Stimulated activated CD8-positive, alpha-beta memory T cell treated with anti-CD3 and anti-CD28 coated beads, Interleukin-2, amount 100 ng/mL, for 1 hour (primary cell): Measurements from ENCODE around the gene RAB10.
"Not testable (repeated sequence)": the region's sequence is repeated elsewhere in the genome, so short reads cannot be mapped to it uniquely, and the experiment has no call there.

Experiments used
- DNase-seq, 2 donors: peaks; one replicate each; pipeline ENCODE4 v3.0.0-alpha.2; 2020; ENCODE audit warnings: low read depth in 2 of 2

RAB10 gene

DNA sequence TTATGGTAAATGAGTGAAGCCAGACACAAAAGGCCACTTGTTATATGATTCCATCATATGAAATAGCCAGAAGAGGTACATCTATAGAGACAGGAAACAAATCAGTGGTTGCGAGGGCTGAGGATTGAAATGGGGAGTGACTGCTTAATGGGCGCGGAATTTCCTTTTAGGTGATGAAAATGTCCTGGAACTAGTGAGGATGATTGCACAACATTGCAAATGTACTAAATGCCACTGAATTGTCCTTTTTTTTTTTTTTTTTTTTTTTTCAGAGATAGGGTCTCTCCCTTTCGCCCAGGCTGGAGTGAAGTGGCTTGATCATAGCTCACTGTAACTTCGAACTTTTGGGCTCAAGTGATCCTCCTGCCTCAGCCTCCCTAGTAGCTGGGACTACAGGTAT, 123.7 kb downstream of the RAB10 start:
- DNase-seq: no peak

DNA sequence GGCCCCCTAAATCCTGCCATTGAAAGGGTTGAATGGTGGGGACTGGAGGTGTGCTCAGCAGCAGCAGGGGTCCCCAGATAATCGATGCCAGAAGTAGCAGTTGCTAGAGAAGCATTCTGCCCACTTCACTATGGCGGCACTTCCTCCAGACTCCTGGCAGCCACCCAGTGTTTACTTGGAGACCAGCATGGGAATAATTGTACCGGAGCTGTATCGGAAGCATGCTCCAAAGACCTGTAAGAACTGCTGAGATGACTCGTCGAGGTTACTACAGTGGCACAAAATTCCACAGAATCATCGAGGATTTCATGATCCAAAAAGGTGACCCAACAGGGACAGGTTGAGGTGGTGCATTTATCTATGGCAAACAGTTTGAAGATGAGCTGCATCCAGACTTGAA, 128.0 kb downstream of the RAB10 start:
- no peak for DNase-seq

DNA sequence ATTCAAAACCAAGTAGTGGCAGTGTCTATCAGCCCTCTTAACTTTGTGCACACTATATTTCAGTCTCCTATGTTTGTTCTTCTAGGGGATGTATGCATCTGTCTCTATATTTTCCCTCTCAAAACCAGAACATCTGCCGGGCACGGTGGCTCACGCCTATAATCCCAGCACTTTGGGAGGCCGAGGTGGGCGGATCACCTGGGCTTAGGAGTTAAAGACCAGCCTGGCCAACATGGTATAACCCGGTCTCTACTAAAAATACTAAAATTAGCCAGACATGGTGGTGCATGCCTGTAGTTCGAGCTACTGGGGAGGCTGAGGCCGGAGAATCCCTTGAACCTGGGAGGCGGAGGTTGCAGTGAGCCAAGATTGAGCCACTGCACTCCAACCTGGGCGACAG, 129.1 kb downstream of the RAB10 start:
- DNase-seq: no peak

DNA sequence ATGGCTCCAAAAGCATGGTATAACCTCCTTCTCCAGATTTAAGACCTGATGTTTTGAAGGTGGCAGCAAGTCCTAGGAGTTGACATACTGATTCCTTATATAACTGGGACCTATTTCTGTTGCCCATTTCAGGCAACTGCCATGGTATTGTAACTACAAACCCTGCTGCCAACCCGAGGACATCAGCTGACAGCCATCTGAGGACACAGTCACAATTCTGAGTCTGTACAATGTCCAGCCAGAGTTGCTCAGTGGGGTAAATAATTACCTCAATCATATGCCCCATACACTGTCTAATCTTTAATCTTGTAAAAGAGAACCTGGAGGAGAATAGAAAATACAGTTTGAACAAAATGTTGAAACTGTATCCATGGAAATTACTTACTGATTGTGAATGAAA, 130.3 kb downstream of the RAB10 start:
- no peak for DNase-seq

DNA sequence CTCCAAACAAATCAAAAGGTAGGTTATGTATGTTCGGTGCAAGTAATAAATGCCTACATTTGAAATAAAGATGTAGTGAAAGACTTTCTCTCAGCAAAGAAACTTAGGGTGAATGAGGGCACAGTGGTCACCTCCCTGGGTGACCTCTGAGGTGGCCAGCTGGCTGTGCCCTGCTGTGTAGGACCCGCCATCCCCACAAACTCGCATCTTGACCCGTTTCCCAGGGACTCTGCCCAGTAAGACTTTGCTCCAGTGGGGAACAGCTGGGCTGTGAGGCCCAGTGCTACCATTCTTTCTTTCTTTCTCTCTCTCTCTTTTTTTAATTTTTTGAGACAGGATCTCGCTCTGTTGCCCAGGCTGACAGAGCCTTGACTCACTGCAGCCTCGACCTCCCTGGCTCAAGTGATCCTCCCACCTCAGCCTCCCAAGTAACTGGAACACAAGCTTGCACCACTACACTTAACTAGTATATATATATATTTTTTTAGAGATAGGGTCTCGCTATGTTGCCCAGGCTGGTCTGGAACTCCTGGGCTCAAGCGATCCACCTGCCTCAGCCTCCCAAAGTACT, 130.8 kb downstream of the RAB10 start:
- no peak for DNase-seq

DNA sequence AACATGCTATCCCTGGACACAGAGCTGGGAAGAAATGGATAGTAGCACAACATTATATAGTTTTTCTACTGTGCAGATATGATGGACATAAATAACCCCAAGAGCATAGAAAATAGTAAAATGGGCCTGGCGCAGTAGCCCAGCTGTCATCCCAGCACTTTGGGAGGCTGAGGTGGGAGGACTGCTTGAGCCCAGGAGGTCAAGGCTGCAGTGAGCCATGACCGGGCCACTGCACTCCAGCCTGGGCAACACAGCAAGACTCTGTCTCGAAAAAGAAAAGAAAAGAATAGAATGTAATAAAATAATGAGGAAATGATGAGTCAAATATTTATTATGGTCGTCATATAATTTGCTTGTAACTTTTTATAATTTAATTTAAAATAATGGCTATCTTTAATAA, 131.5 kb downstream of the RAB10 start:
- no peak for DNase-seq

DNA sequence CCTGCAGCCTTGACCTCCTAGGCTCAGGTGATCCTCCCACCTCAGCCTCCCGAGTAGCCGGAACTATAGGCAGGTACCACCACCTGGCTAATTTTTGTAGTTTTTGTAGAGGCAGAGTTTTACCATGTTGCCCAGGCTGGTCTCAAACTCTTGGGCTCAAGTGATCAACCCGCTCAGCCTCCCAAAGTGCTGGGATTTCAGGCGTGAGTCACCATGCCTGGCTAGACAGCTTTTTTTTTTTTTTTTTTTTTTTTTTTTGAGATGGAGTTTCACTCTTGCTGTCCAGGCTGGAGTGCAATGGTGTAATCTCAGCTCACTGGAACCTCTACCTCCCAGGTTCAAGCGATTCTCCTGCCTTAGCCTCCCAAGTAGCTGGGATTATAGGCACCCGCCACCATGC, 132.7 kb downstream of the RAB10 start:
- not testable (repeated sequence) for DNase-seq

DNA sequence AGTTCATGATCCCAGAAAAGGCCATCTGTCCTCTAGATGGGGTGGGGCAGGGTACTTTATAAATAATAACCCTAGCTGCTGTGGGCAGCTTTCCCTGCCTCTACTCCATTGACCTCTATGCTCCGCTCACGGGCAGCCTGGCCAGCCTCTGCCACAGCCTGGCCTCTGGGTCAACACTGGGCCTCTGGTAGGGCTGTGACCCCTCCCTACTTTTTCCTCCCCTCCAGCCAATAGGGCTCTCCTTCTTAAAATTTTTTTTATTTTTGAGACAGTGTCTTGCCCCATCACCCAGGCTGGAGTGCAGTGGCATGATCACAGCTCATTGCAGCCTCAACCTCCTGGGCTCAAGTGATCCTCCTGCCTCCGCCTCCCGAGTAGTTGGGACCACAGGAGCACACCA, 134.9 kb downstream of the RAB10 start:
- DNase-seq: no peak

DNA sequence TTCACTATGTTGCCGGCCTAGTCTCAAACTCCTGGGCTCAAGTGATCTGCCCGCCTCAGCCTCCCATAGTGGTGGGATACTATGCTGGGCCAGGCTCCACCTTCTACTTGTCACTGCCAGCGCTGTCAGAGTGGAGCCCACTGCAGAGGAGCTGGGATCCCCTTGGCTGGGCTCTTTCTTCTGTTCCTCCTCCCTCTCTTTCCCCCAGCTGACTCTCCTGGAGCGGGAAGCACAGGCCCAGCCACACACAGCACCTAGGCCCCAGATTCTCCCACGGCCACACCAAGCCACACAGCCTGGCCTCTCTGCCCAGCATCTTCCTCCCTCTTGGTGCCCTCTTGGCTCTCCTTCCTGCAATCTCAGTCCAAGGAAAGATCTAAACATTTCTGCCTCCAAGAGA, 135.3 kb downstream of the RAB10 start:
- no peak for DNase-seq

DNA sequence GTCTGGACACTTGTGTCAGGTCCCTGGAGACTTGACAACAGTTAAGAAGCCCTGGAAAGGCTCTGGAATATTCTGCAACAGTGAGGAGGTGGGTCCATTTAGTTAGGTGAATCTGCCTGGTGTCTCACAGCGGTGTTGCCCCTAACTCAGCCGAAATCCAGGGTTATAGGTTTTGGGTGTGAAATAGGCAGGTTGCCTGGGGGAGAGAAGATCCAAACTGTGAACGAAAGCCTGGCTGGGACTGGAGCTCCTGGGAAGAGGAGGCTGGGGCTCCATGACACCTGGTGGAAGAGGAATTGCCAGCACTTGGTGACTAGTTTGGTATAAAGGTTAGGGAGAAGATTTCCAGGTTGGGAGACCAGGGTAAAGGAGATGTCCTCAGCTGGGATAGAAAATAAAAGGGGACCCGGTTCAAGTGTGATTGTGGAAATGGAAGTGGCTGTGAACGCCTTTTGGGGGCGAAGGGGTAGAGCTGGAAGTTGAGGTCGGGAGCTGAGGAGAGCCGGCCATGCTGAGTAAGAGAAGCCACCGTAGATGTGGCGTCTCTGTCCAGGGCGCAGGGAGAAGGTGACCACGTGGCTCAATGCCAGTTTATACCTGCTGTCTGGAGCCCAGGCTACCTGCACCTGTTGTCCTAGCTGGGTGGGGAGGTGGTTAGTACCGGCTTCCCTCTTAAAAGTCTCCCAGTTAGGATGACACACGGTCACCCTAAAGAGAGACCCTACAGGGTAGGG, 136.0 kb downstream of the RAB10 start:
- no peak for DNase-seq

DNA sequence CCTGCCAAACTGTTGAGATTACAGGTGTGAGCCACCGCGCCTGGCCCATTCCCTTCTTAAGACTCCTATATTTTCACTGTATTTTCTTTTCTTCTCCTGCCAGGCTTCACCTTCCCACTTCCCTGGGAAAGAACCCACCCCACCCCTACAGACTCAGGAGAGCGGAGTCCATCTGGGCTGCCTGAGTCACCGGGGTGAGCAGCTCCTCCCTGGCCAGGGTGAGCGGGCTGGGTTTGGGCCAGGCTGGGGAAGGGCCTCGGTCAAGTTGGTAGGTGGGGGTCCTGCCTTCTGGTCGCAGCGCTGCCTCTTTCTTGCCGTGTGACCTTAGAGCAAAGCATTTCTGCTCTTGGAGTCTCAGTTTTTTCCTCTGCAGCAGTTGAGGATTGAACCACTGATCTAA, 136.9 kb downstream of the RAB10 start:
- no peak for DNase-seq

DNA sequence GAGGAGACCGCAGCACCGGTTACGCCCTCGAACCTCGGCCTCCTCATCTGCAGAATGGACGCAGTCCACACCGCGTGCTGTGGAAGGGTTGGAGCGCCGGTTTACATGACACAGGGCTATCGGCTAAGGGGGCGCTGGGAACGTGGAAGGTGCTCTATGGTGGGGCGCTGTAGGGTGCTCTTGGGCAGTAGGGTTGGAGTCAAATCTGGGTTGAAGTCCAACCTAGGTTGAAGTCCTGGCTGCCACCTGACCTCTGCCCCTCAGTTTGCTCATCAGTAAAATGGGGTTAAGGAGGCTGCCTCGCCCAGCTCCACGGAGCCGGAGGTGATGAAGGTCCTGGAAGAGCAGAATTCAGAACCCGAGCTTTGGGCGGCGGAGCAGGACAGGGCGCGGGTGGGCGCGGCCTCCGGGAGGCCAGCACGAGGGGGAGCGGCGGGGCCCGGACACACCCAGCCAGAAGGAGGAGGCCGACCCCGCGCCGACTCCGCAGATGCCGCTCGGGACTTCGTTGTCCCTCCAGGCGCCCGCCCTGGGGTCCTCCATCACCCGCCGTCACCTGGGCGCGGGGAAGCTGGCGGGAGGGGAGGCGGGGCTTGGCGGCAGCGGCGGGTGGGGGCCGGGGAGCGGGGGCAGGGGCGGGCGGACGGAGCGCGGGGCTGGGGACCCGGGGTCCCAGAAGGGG, 138.4 kb downstream of the RAB10 start:
- DNase-seq: no peak

DNA sequence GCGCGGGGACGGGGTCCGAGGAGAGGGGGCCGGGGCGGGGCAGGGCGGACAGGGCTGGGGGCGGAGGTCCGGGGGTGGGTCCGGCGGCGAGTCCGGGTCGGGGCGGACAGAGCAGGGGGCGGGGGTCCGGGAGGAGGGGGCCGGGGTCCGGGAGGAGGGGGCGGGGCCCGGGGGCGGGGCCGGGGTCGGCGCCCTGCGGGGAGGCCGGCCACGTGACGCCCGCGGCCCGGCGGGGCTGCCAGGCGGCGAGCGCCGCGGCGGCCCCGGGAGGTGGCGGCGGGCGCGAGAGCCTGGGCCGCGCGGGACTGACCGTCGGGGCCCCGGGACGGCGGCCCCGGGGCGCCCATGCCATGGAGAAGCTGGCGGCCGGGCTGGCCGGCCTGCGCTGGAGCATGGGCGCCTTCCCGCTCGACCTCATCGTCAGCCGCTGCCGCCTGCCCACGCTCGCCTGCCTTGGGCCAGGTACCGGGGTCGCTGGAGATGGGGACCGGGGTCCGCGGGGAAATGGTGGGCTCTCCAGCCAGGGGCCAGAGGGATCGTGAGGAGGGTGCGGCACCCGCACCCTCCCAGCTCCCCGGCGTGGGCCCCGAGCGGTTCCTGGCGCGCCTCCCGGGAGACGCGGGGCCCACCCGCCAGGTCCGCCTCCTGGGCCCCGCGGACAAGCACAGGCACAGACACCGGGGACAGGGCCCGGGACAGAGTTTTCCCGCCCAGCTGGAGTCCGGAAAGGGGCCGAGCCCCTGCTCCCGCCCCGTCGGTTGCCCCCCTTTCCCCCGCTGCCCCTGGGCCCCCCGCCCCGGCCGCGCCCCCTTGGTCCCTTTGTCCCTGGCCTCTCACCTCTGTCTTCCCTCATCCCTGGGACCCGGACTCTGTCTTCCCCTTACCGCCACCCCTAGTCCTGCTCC, 139.2 kb downstream of the RAB10 start, which contains the start of gene GAREM2:
TSS of gene GAREM2 (plus strand) at position 218 of the 905 bp plus-strand sequence. CDS start at position 351, 133 bp downstream.
- DNase-seq: no peak

DNA sequence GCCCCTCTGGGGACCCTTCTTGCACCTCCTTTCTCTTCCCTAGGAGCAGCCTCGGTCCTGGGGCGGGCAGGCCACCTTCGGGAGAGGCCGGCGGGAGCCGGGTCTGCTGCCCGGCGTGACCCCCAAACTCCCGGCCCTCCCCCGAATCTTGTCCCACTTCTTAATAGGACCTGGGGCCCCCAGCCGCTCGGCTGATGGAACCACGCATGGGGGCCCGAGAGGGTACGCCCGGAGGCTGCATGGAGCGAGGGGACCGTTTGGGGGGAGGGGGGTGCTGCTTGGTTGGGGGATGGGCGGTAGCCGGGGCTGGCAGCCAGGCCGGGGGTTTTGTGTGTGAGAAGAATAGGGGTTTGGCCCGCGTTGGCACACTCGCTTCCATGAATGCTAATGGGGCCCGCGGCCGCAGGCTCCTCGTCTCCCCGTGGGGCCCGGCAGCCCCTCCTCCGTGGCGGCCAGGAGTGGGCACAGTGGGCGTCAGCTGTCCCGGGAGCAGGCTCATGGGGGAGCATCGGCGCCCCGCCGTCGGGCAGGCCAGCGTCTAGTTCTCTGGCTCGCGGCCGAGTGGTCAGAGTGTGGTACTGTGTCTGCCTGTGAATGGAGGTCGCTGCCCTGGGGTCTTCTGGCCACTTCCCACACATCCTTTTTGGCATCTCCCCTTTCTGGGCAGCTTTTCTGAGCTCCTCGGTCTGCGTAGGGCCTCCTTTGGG, 140.0 kb downstream of the RAB10 start:
- no peak for DNase-seq

DNA sequence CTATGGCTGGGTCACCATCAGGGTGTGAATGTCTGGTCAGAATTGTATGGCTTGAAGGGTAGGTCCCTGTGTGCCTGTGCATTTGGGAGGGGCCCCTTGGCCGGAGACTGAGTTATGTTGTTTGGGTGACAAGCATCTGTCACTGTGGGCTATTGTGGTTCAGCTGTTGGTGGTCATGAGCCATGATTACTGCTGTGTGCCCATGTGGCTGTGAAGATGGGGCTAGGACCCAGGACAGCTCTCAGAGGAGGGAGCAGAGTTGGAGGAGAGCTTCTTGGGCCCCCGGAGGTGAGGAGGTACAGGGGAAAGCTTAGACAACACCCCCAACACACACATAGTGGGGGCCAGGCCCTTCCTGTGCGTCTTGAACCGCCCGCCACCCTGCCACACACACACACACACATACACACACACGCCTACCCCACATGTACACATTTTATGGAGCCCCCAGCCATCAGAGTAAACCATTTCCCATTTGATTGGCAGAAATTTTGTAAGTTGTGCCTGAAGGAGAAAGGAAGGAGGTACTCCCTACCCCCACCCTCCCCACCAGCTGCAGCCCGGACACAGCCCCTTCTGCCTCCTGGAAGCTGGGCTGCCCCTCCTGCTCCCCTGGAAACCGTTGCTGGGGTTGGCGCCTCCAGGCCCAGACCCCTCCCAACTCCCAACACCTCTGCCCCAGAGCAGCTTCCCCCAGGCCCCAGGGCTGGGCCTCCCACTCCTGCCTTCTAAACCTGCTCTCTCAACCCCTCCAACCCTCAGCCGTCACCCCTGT, 141.0 kb downstream of the RAB10 start:
- DNase-seq: no peak

DNA sequence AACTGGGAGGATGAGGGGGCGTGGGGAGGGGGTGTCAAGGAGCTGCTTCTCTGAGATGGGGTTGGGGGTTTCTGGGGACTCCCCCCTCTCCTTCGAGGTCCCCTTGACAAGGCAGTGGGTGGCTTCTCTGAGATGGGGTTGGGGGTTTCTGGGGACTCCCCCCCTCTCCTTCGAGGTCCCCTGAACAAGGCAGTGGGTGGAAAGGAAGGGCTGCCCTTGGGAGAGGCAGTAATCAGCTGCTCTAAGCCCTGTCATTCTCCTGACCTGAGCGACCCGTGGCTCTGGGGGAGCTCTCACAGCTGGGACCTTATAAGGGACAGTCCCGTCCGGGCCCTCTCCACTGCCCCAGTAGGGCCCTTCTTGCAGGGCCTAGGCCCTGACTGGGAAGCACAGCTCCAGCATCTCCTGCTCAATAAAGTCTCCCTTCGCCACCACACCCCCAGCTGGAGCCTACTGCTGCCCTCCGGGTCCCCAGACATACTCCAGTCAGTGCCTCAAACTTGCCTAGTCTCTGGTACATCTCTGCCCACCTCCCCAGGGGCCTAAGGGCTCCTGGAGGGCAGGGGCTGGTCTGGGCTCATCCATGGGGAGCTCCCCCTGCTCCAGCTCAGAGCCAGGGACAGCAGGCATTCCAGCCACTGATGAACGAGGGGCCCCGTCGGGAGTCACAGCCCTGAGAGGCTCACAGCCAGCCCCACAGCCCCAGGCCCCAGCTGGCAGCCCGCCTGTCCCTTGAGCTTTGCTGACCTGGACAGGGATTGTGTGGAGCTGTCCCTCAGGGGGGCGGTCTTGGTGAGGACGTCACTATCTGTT, 141.8 kb downstream of the RAB10 start:
- no peak for DNase-seq

DNA sequence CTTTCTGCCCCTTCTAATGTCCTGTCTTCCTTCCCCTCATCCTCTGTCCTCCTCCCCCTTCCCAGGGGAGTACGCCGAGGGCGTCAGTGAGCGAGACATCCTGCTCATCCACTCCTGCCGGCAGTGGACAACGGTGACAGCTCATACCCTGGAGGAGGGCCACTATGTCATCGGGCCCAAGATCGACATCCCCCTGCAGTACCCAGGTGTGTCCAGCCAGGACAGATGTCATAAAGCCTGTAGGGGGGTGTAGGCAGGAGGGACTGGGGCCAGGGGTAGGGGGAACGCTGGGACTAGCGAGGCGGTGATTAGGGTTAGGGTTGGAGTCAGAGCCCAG, 142.4 kb downstream of the RAB10 start:
- DNase-seq: no peak

DNA sequence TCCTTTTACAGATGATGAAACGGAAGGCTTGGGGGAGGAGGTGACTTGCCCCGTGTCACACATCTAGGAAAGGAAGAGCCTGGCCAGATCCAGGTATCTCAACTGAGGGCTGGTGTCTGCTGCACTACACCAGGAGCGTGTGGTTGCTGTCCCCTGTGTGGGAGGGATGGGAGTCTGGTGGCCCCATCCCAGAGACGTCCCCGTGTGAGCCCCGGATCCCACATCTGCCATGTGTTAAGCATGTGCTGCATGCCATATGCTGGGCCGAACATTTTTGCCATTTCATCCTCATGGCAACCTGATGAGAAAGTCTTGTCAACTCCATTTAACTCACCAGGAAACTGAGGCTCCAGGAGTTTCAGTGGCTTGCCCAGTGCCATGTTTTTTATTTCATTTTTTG, 143.2 kb downstream of the RAB10 start:
- DNase-seq: no peak

DNA sequence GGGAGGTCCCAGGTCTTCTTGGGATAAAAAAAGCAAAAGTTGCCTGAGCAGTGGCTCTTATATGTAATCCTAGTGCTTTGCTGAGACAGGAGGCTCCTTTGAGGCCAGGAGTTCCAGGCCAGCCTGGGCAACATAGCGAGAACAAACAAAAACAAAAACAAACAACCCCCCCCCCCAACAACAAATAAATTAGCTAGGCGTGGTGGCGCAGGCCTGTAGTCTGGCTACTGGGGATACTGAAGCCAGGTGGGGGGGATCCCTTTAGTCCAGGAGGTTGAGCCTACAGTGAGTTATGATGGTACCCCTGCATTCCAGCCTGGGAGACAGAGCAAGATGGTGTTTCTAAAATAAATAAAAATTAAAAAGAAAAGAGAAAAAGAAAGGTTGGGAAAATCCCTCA, 144.4 kb downstream of the RAB10 start:
- DNase-seq: no peak
